T-cell (primary cell): ENCODE data around the gene SPRYD7. TPM values are rescaled to one million over a fixed set of nuclear protein-coding genes. Genes with fewer than 3 reads are reported as not detected.

ENCODE experiments used
- ATAC-seq, 4 experiments: fragments of 200-7000 bp in 3 of 4; fragments of 150-1000 bp in 1 of 4; cut with Tn5 transposase; replicated peaks in 1 of 4; 1 replicate in 3 of 4; 2 replicates in 1 of 4; pipeline ENCODE4 v1.10.0; 2021; ENCODE audit warnings: moderate library complexity in 3 of 4, mild to moderate bottlenecking in 2 of 4, moderate number of reproducible peaks in 1 of 4
- CTCF ChIA-PET, 2 donors: fragments of 300-600 bp; sonication (Branson Sonifier 250); formaldehyde crosslinking; loops; one replicate each; lab custom pipeline; 2022; ENCODE audit warnings: antibody characterized with exemption in 2 of 2; lab: Charles Lee
- POLR2A ChIA-PET, 2 donors: fragments of 300-600 bp; sonication (Branson Sonifier 250); formaldehyde crosslinking; loops; one replicate each; lab custom pipeline; 2022; ENCODE audit warnings: antibody characterized with exemption in 2 of 2; lab: Charles Lee
- DNase-seq, 35 experiments: peaks; one replicate each; pipeline versions ENCODE4 v3.0.0 to v3.0.0-alpha.2; 2013 to 2023
- H3K27ac ChIP-seq: one replicate; pipeline ENCODE4 v1.5.1; 2013; ENCODE audit warnings: low read length
- H3K27me3 ChIP-seq, 2 experiments: replicated peaks in 1 of 2; 1 replicate in 1 of 2; 2 replicates in 1 of 2; pipeline versions ENCODE4 v1.6.1 to v1.7.0; 2013; ENCODE audit warnings: low read length in 1 of 2, mixed read lengths in 1 of 2; ENCODE audit not compliant: control insufficient read depth in 2 of 2, insufficient read depth in 2 of 2; ENCODE audit errors: extremely low read depth in 1 of 2
- H3K36me3 ChIP-seq, 2 donors: 1 replicate in 1 of 2; 2 replicates in 1 of 2; pipeline versions ENCODE4 v1.6.1 to v1.7.0; 2013; ENCODE audit warnings: low read length in 1 of 2; ENCODE audit not compliant: control insufficient read depth in 2 of 2, insufficient read depth in 1 of 2; ENCODE audit errors: extremely low read depth in 1 of 2
- H3K4me1 ChIP-seq, 2 experiments: 1 replicate in 1 of 2; 2 replicates in 1 of 2; pipeline versions ENCODE4 v1.6.1 to v1.7.0; 2013; ENCODE audit warnings: low read length in 2 of 2, mixed read lengths in 1 of 2; ENCODE audit not compliant: insufficient read depth in 2 of 2, control insufficient read depth in 1 of 2; ENCODE audit errors: extremely low read depth in 1 of 2
- H3K4me3 ChIP-seq, 2 donors: 1 replicate in 1 of 2; 2 replicates in 1 of 2; pipeline versions ENCODE4 v1.5.1 to v1.7.0; 2013; ENCODE audit warnings: mild to moderate bottlenecking in 2 of 2, low read length in 1 of 2, moderate library complexity in 1 of 2; ENCODE audit not compliant: control insufficient read depth in 1 of 2; ENCODE audit errors: extremely low read depth in 1 of 2
- H3K9me3 ChIP-seq: 2 replicates; pipeline ENCODE4 v1.7.0; 2013
- H3K27ac Mint-ChIP-seq, 2 donors: one replicate each; pipeline ENCODE4 v1.8.0; 2020 to 2021; ENCODE audit warnings: mild to moderate bottlenecking in 2 of 2, mixed read lengths in 2 of 2
- H3K27me3 Mint-ChIP-seq, 2 donors: one replicate each; pipeline ENCODE4 v1.8.0; 2021 to 2022; ENCODE audit warnings: mixed read lengths in 2 of 2
- H3K36me3 Mint-ChIP-seq: one replicate; pipeline ENCODE4 v1.8.0; 2021; ENCODE audit warnings: mixed read lengths
- H3K4me1 Mint-ChIP-seq, 3 donors: one replicate each; pipeline ENCODE4 v1.8.0; 2020 to 2022; ENCODE audit warnings: mixed read lengths in 3 of 3, mild to moderate bottlenecking in 1 of 3
- H3K4me3 Mint-ChIP-seq, 3 donors: one replicate each; pipeline ENCODE4 v1.8.0; 2020 to 2022; ENCODE audit warnings: mild to moderate bottlenecking in 3 of 3, mixed read lengths in 3 of 3, moderate library complexity in 3 of 3
- H3K9me3 Mint-ChIP-seq, 3 donors: one replicate each; pipeline ENCODE4 v1.8.0; 2020 to 2022; ENCODE audit warnings: mixed read lengths in 3 of 3
- WGBS: methylation state at CpG from one replicate; pipeline ENCODE4 v1.1.5; 2013; ENCODE audit warnings: missing lambda C conversion rate; ENCODE audit not compliant: insufficient coverage; 5-methylcytosine and 5-hydroxymethylcytosine counted together
- total RNA-seq, 35 experiments: library from RNA in 6 of 35; stranded (reverse) in 6 of 35; fragments of 120-200 nt in 1 of 35; gene quantifications; one replicate each; pipeline versions ENCODE4 v1.2.1 to v1.2.4 and lab custom pipeline; 2013 to 2026

SPRYD7 gene
- total RNA-seq, 5 donors from 2014 or later (not counting 1 experiment from before 2014, with no cell fraction given) = 1.6 to 4.7 (median 3.2) TPM

- no peak for DNase-seq
- Histone ChIP-seq H3K4me1 (peaks cover 0 to 2% of the 10 kb centered on the region in 2 experiments), H3K27ac (no peak overlapping the region), H3K27me3 (no peaks in the 10 kb centered on the region), H3K9me3 (no peaks in the 10 kb centered on the region), H3K4me3 (no peak overlapping the region), H3K36me3 (no peaks in the 10 kb centered on the region)
- Mint-ChIP-seq H3K4me3 (no peak overlapping the region), H3K36me3 (no peaks in the 10 kb centered on the region), H3K27ac (no peak overlapping the region), H3K9me3 (no peaks in the 10 kb centered on the region), H3K27me3 (no peaks in the 10 kb centered on the region), H3K4me1 (peaks cover 0 to 2% (median 2%) of the 10 kb centered on the region in 3 donors)
- CTCF ChIA-PET = interaction anchor here (0.6 to 3.5 kb wide), 21 partner anchors 16 to 1097 kb away, joined by 3 to 52 read pairs (median 6); partner anchors contain the start of gene TRIM13 (in 1 of the 2)
- ATAC-seq = no peak
- POLR2A ChIA-PET = no interaction called here
- WGBS = no CpG with 5 or more reads among the region's 1 CpG
Observed at GRCh38 chr13:49975826-49976225, 39.7 kb upstream of the SPRYD7 start.

GRCh38 chr13:49972709-49973108, 36.6 kb upstream of the SPRYD7 start:
- ATAC-seq (no peak), DNase-seq (no peak)
- no CpG with 5 or more reads among the region's 4 CpGs for WGBS
- H3K4me3 ChIP-seq = no peak overlapping the region
- no peak overlapping the region for H3K4me3 Mint-ChIP-seq
- H3K27ac Mint-ChIP-seq = no peak overlapping the region
- no peaks in the 10 kb centered on the region for H3K27me3 ChIP-seq
- peaks cover 0 to 2% of the 10 kb centered on the region in 2 experiments for H3K4me1 ChIP-seq
- H3K4me1 Mint-ChIP-seq = peaks cover 0 to 2% (median 2%) of the 10 kb centered on the region in 3 donors
- no peaks in the 10 kb centered on the region for H3K27me3 Mint-ChIP-seq
- CTCF ChIA-PET = interaction anchor here (0.6 to 1.5 kb wide), 6 partner anchors 36 to 1650 kb away, joined by 3 to 5 read pairs (median 4); partner anchors contain the start of gene SPRYD7 (in 1 of the 2)
- H3K9me3 ChIP-seq = no peaks in the 10 kb centered on the region
- peaks cover 3% of the 10 kb centered on the region for H3K36me3 Mint-ChIP-seq
- POLR2A ChIA-PET = no interaction called here
- no peak overlapping the region for H3K27ac ChIP-seq
- H3K36me3 ChIP-seq = no peaks in the 10 kb centered on the region
- no peaks in the 10 kb centered on the region for H3K9me3 Mint-ChIP-seq

GRCh38 chr13:49967456-49967855, 31.3 kb upstream of the SPRYD7 start:
- ChIA-PET CTCF (no interaction called here), POLR2A (interaction anchor here in 1 of 2 donors (0.6 kb wide), 1 partner anchor 1992 kb away, joined by 6 read pairs; no protein-coding TSS in a partner anchor)
- Mint-ChIP-seq H3K36me3 (peaks cover 25% of the 10 kb centered on the region), H3K27ac (no peak overlapping the region), H3K4me1 (no peaks in the 10 kb centered on the region), H3K9me3 (peaks cover 11 to 32% (median 22%) of the 10 kb centered on the region in 3 donors), H3K4me3 (no peak overlapping the region), H3K27me3 (no peaks in the 10 kb centered on the region)
- no peaks in the 10 kb centered on the region for H3K4me1 ChIP-seq
- no peaks in the 10 kb centered on the region for H3K9me3 ChIP-seq
- no peaks in the 10 kb centered on the region for H3K27me3 ChIP-seq
- ATAC-seq (no peak), DNase-seq (no peak)
- 100% methylated on average over 1 of the region's 4 CpGs for WGBS
- no peak overlapping the region for H3K4me3 ChIP-seq
- H3K27ac ChIP-seq = no peak overlapping the region
- H3K36me3 ChIP-seq = no peaks in the 10 kb centered on the region

GRCh38 chr13:49958321-49958720, 22.2 kb upstream of the SPRYD7 start:
- Mint-ChIP-seq H3K4me3 (no peak overlapping the region), H3K27me3 (peaks cover 7 to 8% of the 10 kb centered on the region in 2 donors), H3K4me1 (no peaks in the 10 kb centered on the region), H3K27ac (no peak overlapping the region), H3K9me3 (peaks cover 0 to 13% (median 12%) of the 10 kb centered on the region in 3 donors), H3K36me3 (peaks cover 21% of the 10 kb centered on the region)
- 100% methylated on average over 1 of the region's 3 CpGs for WGBS
- DNase-seq = no peak
- ATAC-seq = no peak
- Histone ChIP-seq H3K27ac (no peak overlapping the region), H3K27me3 (no peaks in the 10 kb centered on the region), H3K4me3 (no peak overlapping the region), H3K9me3 (peaks cover 2% of the 10 kb centered on the region), H3K4me1 (no peaks in the 10 kb centered on the region), H3K36me3 (no peaks in the 10 kb centered on the region)
- POLR2A ChIA-PET = no interaction called here
- CTCF ChIA-PET = no interaction called here

GRCh38 chr13:49956131-49956530, 20.0 kb upstream of the SPRYD7 start:
- H3K4me3 Mint-ChIP-seq = no peak overlapping the region
- peaks cover 14% of the 10 kb centered on the region for H3K36me3 Mint-ChIP-seq
- peaks cover 8 to 10% of the 10 kb centered on the region in 2 donors for H3K27me3 Mint-ChIP-seq
- ATAC-seq (no peak), DNase-seq (no peak)
- no peaks in the 10 kb centered on the region for H3K4me1 ChIP-seq
- no peaks in the 10 kb centered on the region for H3K4me1 Mint-ChIP-seq
- no peak overlapping the region for H3K27ac Mint-ChIP-seq
- H3K9me3 Mint-ChIP-seq = peaks cover 0 to 4% (median 4%) of the 10 kb centered on the region in 3 donors
- ChIA-PET POLR2A (no interaction called here), CTCF (no interaction called here)
- WGBS = 100% methylated on average over 3 of the region's 3 CpGs
- peaks cover 2% of the 10 kb centered on the region for H3K9me3 ChIP-seq
- H3K4me3 ChIP-seq = no peak overlapping the region
- H3K36me3 ChIP-seq = no peaks in the 10 kb centered on the region
- no peak overlapping the region for H3K27ac ChIP-seq
- no peaks in the 10 kb centered on the region for H3K27me3 ChIP-seq

GRCh38 chr13:49954674-49955455, 18.7 kb upstream of the SPRYD7 start:
- Mint-ChIP-seq H3K27me3 (peaks cover 8 to 10% of the 10 kb centered on the region in 2 donors), H3K27ac (no peak overlapping the region), H3K4me3 (no peak overlapping the region), H3K36me3 (peaks cover 10% of the 10 kb centered on the region), H3K9me3 (no peaks in the 10 kb centered on the region), H3K4me1 (no peaks in the 10 kb centered on the region)
- Histone ChIP-seq H3K36me3 (no peaks in the 10 kb centered on the region), H3K4me1 (no peaks in the 10 kb centered on the region), H3K27ac (no peak overlapping the region), H3K9me3 (peaks cover 2% of the 10 kb centered on the region), H3K4me3 (no peak overlapping the region), H3K27me3 (no peaks in the 10 kb centered on the region)
- POLR2A ChIA-PET = no interaction called here
- CTCF ChIA-PET = no interaction called here
- no peak for ATAC-seq
- DNase-seq = no peak
- WGBS = 100% methylated on average over 1 of the region's 2 CpGs
